Erythroblast (primary cell): ENCODE results near the gene VIPR1.

Experiments used
- DNase-seq, 2 experiments: peaks; one replicate each; lab custom pipeline; 2025; lab: John Stamatoyannopoulos, UW
- GATA1 ChIP-seq: IDR thresholded peaks from 2 replicates; pipeline ENCODE4 v1.6.1; 2011; ENCODE audit warnings: low read depth, mild to moderate bottlenecking, control low read depth, low read length, moderate library complexity
- POLR2A ChIP-seq: IDR thresholded peaks from 2 replicates; pipeline ENCODE4 v1.6.1; 2011; ENCODE audit warnings: mild to moderate bottlenecking, low read length

Gene VIPR1

DNA sequence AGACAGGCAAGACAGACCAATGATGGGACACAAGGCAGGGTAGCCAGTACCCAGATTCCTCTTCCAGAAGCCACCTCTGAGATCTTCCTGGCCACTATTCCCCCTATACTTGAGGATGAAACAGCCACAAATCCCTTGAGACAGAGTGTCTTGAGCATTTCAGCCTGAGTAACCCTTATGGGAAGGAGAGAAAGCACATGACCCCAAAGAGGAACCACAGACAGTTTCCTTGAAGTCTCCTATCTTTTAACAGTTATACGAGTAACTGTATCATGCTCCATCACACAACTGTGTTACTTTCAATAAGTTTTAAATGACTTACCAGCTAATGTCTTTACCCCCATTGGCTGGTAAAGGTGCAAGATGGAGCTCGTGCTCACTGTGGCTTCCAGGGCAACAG is 9.3 kb downstream of the VIPR1 start:
- no peak for DNase-seq
- TF ChIP-seq POLR2A (no peak), GATA1 (no peak)

DNA sequence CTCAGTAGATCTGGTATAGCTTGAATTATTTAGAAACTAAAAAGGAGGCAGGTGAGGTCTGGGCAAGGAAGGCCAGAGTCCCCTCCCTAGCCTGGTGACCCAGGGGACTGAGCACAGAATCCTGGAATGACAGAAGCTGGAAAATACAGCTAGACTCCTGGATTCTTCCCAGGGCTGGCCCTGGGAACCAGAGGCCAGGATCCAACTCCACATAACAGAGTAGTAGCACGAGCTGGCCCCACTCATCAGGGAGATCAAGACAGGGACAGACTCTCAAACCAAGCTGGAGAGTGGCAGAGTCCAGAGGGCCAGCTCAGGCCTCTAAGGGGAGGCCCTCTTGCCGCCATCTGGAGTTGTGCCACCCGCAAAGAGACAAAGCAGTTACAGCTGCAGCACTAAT is 10.7 kb downstream of the VIPR1 start:
- TF ChIP-seq GATA1, result no peak
- no peak for TF ChIP-seq POLR2A
- DNase-seq, result no peak

DNA sequence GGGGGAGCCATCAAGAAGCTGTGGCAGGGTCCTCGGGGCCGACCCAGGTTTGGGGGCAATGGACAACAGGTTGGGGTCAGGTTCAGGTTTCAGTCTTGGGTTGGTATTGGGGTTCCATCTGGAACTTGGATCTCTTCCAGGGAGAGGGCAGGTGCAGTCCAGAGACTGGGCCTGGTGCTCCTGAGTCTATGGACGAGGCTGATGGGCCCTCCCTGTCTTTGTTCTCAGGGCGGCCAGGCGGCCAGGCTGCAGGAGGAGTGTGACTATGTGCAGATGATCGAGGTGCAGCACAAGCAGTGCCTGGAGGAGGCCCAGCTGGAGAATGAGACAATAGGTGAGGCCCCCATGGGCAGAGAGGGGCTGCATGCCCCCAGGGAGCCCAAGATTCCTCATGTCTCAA is 11.1 kb downstream of the VIPR1 start:
- DNase-seq, result no peak
- no peak for TF ChIP-seq POLR2A
- TF ChIP-seq GATA1, result no peak

DNA sequence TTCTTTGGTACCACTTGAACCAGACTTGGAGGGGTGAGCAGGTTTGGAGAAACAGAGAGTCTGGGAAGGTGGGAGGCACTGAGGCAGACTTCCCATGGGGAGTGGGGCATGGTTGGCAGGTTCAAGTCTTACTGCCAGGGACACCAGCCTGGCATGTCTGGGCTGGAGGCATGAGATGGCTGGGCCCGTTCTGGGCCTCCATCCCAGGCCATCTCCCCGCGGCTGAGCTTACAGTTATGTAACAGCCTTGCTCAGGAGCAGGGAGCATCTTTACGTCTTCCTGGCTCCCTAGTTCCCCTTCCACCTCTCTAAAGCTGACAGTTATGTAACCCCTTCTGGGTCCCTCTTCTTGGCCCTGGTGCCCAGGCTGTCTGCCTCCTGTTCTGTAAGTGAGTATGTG is 12.4 kb downstream of the VIPR1 start:
- DNase-seq, result no peak
- TF ChIP-seq GATA1, result no peak

DNA sequence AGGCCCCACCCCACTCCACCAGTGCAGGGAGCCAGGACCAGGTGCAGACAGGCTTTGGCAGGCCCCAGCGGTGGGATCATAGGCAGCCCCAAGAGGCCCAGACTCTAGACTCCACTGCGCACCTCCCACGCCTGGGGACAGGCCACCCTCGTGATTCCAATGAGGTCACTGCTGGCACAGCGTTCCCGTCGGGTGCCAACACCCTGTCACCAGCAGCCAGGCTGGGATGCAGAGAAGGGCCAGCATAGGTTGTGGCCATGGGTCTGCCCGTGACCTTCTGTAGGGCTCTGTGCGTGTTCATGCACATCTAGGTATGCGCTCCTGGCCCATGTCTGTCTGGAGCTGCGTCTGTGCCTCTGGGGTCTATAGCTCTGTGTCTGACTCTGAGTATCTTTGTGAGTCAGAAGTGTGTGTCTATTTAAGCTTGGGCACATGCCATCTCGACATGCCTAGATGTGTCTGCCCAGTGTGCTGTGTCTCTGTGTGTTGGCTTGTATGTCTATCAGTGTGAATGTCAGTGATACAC is 13.0 kb downstream of the VIPR1 start:
- TF ChIP-seq POLR2A (no peak), GATA1 (no peak)
- no peak for DNase-seq

DNA sequence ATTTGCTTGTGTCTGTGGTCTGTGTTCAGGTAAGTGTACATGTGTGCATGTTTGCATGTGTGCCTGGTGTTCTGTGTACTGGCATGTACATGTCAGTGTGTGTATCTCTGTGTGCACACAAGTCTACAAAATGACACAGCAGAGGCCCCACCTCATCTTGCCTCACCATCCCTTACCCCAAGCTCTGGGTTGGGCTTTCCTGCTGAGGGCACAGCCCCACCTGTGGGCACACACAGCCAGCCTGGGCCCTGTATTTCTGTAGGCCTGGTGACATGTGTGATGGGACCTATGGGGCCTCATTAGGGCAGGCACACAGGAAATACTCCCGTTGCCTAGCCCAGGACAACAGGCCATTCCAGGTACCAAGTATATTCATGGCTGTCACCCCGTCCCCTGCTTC is 13.5 kb downstream of the VIPR1 start:
- TF ChIP-seq POLR2A (no peak), GATA1 (no peak)
- no peak for DNase-seq

DNA sequence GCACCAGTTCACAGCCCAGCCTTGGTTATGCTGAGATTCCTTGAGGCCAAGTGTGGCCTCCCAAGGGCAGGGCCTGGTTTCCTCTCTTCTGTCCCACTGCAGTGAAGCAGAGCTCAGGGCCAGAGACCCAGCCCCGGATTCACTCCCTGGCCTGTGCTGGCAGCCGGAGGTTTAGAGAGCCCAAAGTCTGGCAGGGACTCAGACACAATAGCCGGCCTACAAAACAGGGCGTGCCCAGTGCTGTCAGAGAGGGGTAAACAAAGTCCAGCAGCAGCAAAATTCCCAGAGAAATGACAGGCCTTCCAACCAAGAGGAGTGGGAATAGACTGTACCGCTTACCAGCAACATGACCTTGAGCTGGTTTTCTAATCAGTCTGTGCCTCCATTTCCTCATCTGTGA is 14.0 kb downstream of the VIPR1 start:
- no peak for DNase-seq
- TF ChIP-seq POLR2A (no peak), GATA1 (no peak)

DNA sequence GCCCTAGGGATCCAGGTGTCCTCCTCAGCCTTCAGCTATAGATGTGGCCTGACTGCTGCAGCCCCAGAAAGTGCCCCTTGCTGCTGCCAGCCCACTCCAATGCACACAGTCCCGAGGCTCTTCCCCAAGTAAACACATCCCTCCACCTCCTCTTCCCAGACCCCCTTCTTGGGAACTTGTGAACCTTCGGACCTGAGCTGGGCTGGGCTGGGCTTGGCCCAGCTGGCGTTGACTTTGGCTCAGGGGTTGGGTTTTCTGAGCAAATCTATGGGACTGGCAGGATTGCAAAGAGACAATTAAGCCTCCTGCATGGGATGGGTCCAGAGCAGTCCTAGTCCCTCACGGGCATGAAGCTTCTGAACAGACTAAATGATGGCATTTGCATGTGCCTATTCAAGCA is 14.7 kb downstream of the VIPR1 start:
- no peak for DNase-seq
- no peak for TF ChIP-seq GATA1
- no peak for TF ChIP-seq POLR2A

DNA sequence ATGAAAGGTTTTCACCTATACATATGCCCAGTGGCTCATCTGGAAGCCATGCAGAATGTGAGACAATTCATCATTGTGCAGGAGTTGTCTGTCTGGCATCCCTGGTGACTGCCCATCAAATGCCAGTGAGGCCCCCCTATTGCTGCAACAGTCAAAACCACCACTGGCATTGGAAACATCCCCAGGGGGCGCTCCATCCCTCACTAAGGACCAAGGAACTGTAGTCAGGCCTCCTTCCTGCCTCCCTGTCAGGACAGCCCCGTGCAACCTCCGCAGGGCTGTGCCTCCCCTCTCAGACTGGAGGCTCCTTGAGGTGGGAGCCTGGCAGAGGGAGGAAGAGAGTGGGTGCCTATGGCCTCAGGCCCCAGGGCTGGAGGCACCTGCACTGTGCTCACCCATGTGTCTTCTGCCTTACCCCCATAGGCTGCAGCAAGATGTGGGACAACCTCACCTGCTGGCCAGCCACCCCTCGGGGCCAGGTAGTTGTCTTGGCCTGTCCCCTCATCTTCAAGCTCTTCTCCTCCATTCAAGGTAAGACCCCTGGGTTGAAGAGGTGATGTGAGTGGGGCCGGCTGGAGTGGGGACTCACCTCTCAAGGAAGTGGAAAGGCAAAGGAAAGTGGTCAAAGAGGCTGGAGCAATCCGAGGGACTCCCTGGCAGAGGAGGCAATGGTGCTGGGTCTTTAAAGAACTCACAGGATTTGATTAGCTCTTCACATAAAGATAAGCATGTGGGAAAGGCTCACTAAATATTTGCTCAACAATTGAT is 16.5 kb downstream of the VIPR1 start:
- no peak for TF ChIP-seq GATA1
- no peak for TF ChIP-seq POLR2A
- peak; percentile 18 to 33 for DNase-seq

DNA sequence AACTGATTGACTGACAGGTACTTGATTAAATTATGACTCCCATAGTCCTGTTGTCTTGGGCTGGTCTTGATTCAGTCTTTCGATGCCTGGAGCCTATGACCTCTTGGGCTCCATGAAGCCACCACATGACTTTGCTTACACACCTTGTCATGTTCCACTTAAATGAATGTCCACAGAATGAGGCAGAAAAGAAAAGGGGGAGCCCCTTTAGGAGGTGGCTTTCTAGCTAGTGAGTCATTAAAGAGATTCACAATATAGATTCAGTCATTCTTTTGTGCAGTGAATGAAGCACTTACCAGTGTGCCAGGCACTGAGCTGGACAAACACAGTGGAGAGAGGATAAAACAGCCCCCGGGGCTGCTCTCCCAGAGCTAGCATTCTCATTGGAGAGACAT is 17.1 kb downstream of the VIPR1 start:
- DNase-seq, result no peak
- TF ChIP-seq POLR2A, result no peak
- no peak for TF ChIP-seq GATA1

DNA sequence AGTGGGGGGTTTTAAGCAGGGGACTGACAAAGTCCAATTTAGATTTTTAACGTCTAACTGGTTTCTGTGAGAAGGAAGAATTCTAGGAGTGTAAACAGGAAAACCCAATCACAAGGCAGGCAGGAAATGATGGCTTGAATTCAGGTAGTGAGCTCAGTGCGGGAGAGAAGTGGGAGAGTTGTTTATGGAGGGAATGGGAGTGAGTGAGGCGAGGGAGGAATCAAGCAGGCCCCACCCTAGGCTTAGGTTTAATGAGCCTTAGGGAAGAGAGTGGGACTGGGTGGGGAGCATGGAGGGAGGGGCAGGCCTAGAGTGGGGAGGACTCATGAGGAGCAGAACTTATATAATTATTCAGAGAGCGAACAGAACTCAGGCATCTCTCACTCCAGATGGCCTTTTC is 17.9 kb downstream of the VIPR1 start:
- TF ChIP-seq GATA1 (no peak), POLR2A (no peak)
- no peak for DNase-seq

DNA sequence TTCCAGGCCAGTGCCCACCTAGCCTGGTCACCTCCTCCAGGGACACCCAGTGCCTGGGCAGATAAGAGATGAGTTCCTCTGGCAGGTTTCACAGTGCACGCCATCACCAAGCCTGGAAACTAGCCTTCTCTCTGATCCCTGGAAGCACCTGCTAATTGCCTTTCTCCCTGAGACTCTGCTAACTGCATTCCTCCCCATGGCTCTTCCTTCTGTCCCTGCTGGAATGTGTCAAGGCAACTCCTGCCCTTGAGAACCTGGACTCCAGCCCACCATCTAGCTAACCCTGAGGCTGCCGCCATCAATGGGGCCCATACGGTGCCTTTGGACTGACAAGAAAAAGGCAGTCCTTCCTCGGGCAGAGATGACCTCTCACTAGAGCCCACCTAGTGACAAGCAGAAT is 18.5 kb downstream of the VIPR1 start:
- DNase-seq, result no peak

DNA sequence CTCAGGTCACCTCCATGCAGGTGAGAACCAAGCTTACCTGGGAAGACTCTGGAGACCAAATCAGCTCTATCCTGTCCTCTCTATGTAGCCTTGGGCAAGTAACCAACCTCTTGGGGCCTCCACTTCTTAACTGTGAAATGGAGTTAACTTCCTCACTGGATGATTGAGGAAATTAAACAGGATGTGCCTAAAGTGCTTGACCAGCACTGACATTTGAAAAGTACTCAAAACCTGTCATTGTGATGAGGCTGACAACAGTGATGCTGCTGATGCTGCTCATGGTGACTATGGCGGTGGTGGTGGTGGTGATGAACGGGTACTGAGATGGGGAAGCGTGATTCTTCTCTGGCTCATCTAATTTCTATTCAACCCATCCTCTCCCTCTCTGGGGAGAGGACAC is 22.3 kb downstream of the VIPR1 start:
- DNase-seq, result no peak
- TF ChIP-seq POLR2A (no peak), GATA1 (no peak)

More for the DNA sequence above, 18.5 kb downstream of the VIPR1 start:
- no peak for TF ChIP-seq GATA1
- no peak for TF ChIP-seq POLR2A

DNA sequence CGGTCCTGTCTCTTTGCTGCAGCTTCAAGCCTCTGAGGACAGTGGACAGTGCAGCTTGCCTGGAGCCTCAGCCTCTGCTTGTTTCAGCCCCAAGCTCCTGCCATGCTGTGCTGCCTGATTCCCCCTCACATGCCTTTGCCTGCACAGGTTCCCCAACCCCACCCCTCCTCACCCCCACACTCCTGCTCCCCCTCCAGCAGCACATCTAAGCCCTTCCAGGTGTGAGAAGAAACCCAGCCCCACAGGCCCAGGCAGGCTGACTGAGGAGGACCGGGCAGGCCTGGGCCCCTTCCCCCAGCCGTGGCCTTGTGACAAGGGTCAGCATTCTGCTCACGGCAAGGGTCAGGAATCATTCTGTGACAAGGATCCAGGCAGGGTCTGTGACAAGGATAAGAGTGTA is 22.8 kb downstream of the VIPR1 start:
- no peak for DNase-seq
- no peak for TF ChIP-seq POLR2A
- TF ChIP-seq GATA1, result no peak

DNA sequence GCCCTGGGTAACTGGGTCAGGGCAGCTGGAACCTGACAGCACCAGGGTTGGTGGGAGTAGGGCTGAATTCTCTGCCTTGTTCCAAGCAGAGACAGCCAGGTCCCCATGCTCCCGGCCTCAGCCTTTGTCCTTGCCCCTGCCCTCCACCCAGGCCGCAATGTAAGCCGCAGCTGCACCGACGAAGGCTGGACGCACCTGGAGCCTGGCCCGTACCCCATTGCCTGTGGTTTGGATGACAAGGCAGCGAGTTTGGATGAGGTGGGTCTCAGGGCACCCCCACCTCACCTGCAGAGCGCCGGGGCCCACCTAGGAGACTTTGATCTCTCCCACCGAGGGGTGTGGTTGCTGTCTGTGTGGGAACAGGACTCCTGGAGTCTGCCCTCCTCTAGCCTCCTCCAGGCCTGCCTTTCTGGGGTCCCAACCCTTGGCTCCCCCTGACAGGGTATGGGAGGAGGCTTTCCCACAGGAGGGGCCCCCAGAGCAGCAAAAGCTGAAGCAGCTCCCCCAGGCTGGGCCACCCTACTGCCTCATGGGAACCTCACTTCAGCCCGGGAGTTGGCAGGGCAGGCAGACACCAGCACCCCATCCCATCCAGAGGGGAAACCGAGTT is 23.4 kb downstream of the VIPR1 start:
- TF ChIP-seq GATA1, result no peak
- no peak for TF ChIP-seq POLR2A
- DNase-seq, result no peak
